CD14-positive monocyte (primary cell): Measurements from ENCODE around the gene CDKN2B-AS1. TPM values are rescaled to one million over a fixed set of nuclear protein-coding genes. Genes with fewer than 3 reads are reported as not detected.

ENCODE experiments used
- DNase-seq, 3 donors: peaks; one replicate each; pipeline ENCODE4 v3.0.0-alpha.2; 2011 to 2022
- H2AFZ ChIP-seq: 2 replicates; pipeline ENCODE4 v1.6.0; 2012; ENCODE audit warnings: mild to moderate bottlenecking, low read depth, low read length, inconsistent platforms; ENCODE audit not compliant: insufficient read depth, poor library complexity, severe bottlenecking
- H3K27ac ChIP-seq, 2 donors: 1 replicate in 1 of 2; 2 replicates in 1 of 2; pipeline ENCODE4 v1.5.1; 2012 to 2013; ENCODE audit warnings: low read length in 2 of 2, control low read depth in 1 of 2, inconsistent platforms in 1 of 2, low read depth in 1 of 2, mild to moderate bottlenecking in 1 of 2
- H3K27me3 ChIP-seq, 2 donors: one replicate each; pipeline versions ENCODE4 v1.6.0 to v1.6.1; 2011 to 2013; ENCODE audit warnings: low read length in 2 of 2; ENCODE audit not compliant: control insufficient read depth in 2 of 2, insufficient read depth in 2 of 2
- H3K36me3 ChIP-seq, 2 donors: replicated peaks in 1 of 2; 1 replicate in 1 of 2; 2 replicates in 1 of 2; pipeline versions ENCODE4 v1.5.1 to v1.6.1; 2012 to 2013; ENCODE audit warnings: low read length in 2 of 2, control low read depth in 1 of 2, inconsistent platforms in 1 of 2, mild to moderate bottlenecking in 1 of 2; ENCODE audit not compliant: insufficient read depth in 2 of 2, control insufficient read depth in 1 of 2
- H3K4me1 ChIP-seq, 2 donors: 1 replicate in 1 of 2; 2 replicates in 1 of 2; pipeline versions ENCODE4 v1.5.1 to v1.6.1; 2012 to 2013; ENCODE audit warnings: low read length in 2 of 2, control low read depth in 1 of 2, inconsistent platforms in 1 of 2, mild to moderate bottlenecking in 1 of 2, moderate library complexity in 1 of 2; ENCODE audit not compliant: insufficient read depth in 2 of 2, control insufficient read depth in 1 of 2
- H3K4me2 ChIP-seq: replicated peaks from 2 replicates; pipeline ENCODE3; 2012; ENCODE audit warnings: low read length, moderate library complexity, mild to moderate bottlenecking; ENCODE audit not compliant: poor library complexity, severe bottlenecking; ENCODE audit errors: extremely low read depth
- H3K4me3 ChIP-seq, 3 experiments: fragments of 200-600 bp in 1 of 3; sonication (generic) in 1 of 3; replicated peaks in 1 of 3; 1 replicate in 2 of 3; 2 replicates in 1 of 3; pipeline ENCODE4 v1.5.1; 2011 to 2013; ENCODE audit warnings: low read length in 3 of 3, mild to moderate bottlenecking in 3 of 3, control low read depth in 2 of 3, low read depth in 2 of 3, inconsistent platforms in 1 of 3, moderate library complexity in 1 of 3
- H3K79me2 ChIP-seq: 2 replicates; pipeline ENCODE4 v1.6.0; 2012; ENCODE audit warnings: mild to moderate bottlenecking, control low read depth, inconsistent platforms, low read length, moderate library complexity; ENCODE audit not compliant: insufficient read depth
- H3K9ac ChIP-seq: 2 replicates; pipeline ENCODE4 v1.6.0; 2017; ENCODE audit warnings: low read length, mild to moderate bottlenecking; ENCODE audit not compliant: insufficient read depth, poor library complexity, severe bottlenecking
- H3K9me3 ChIP-seq, 2 donors: replicated peaks in 1 of 2; 1 replicate in 1 of 2; 2 replicates in 1 of 2; pipeline versions ENCODE4 v1.5.1 to v1.6.1; 2012 to 2013; ENCODE audit warnings: low read length in 2 of 2, control low read depth in 1 of 2; ENCODE audit not compliant: control insufficient read depth in 1 of 2, insufficient read depth in 1 of 2
- H4K20me1 ChIP-seq: 2 replicates; pipeline ENCODE4 v1.6.0; 2012; ENCODE audit warnings: mild to moderate bottlenecking, low read length, control low read depth, moderate library complexity; ENCODE audit not compliant: insufficient read depth
- H3K27ac Mint-ChIP-seq, 7 donors: one replicate each; pipeline ENCODE4 v1.8.0; 2020; ENCODE audit warnings: mild to moderate bottlenecking in 7 of 7, mixed read lengths in 7 of 7, moderate library complexity in 6 of 7, inconsistent platforms in 2 of 7
- H3K27me3 Mint-ChIP-seq, 3 donors: one replicate each; pipeline ENCODE4 v1.8.0; 2021 to 2022; ENCODE audit warnings: low read depth in 3 of 3, mild to moderate bottlenecking in 3 of 3, mixed read lengths in 3 of 3, moderate library complexity in 3 of 3, inconsistent platforms in 1 of 3
- H3K36me3 Mint-ChIP-seq, 2 donors: one replicate each; pipeline ENCODE4 v1.8.0; 2020; ENCODE audit warnings: mixed read lengths in 2 of 2, inconsistent platforms in 1 of 2, mild to moderate bottlenecking in 1 of 2
- H3K4me1 Mint-ChIP-seq: one replicate; pipeline ENCODE4 v1.8.0; 2020; ENCODE audit warnings: mild to moderate bottlenecking, mixed read lengths
- H3K4me3 Mint-ChIP-seq, 2 donors: one replicate each; pipeline ENCODE4 v1.8.0; 2020; ENCODE audit warnings: mild to moderate bottlenecking in 2 of 2, mixed read lengths in 2 of 2, moderate library complexity in 1 of 2
- H3K9me3 Mint-ChIP-seq, 7 donors: one replicate each; pipeline ENCODE4 v1.8.0; 2020 to 2022; ENCODE audit warnings: mixed read lengths in 7 of 7, mild to moderate bottlenecking in 6 of 7, moderate library complexity in 6 of 7, inconsistent platforms in 2 of 7
- CTCF ChIP-seq: fragments of 200-600 bp; IDR thresholded peaks from one replicate; pipeline ENCODE4 v1.8.0; 2022; ENCODE audit warnings: antibody characterized with exemption, mild to moderate bottlenecking
- WGBS: methylation state at CpG from one replicate; pipeline ENCODE4 v1.1.5; 2013; ENCODE audit warnings: missing lambda C conversion rate; ENCODE audit not compliant: insufficient coverage; 5-methylcytosine and 5-hydroxymethylcytosine counted together
- intact Hi-C, 2 donors: fragments of 100-400 bp; cut with micrococcal nuclease; formaldehyde crosslinking; loops; one replicate each; pipeline versions ENCODE4 v1.15.0 to v1.15.1; 2023
- polyA plus RNA-seq, 3 donors: library from polyadenylated mRNA; depleted of rRNA in 1 of 3; unstranded in 2 of 3; stranded (reverse) in 1 of 3; fragments of 300-500 nt in 2 of 3; fragments of >200 nt in 1 of 3; fragmentation: Illumina TruSeq in 2 of 3; gene quantifications; 1 replicate in 2 of 3; 2 replicates in 1 of 3; pipeline ENCODE4 v1.2.3, GENCODE V29; 2012 to 2021

Gene CDKN2B-AS1
- polyA plus RNA-seq, 3 donors, result 0.35 to 0.55 (median 0.50) TPM

- Histone ChIP-seq H3K27me3 (no peaks in the 10 kb centered on the region), H4K20me1 (no peaks in the 10 kb centered on the region), H3K27ac (peak overlapping the region; percentile 28 to 88), H2AFZ (no peak overlapping the region), H3K9me3 (no peaks in the 10 kb centered on the region), H3K4me1 (peaks cover 39 to 42% of the 10 kb centered on the region in 2 donors), H3K4me3 (peak overlapping the region in 1 of 3 experiments; percentile 53), H3K9ac (peak overlapping the region; percentile 38), H3K79me2 (no peaks in the 10 kb centered on the region), H3K4me2 (peak overlapping the region; percentile 62), H3K36me3 (no peaks in the 10 kb centered on the region)
- Mint-ChIP-seq H3K4me1 (peaks cover 43% of the 10 kb centered on the region), H3K9me3 (no peaks in the 10 kb centered on the region), H3K36me3 (no peaks in the 10 kb centered on the region), H3K27me3 (peaks cover 0 to 5% (median 3%) of the 10 kb centered on the region in 3 donors), H3K4me3 (peak overlapping the region in 1 of 2 donors; percentile 62), H3K27ac (peak overlapping the region; percentile 83 to 94 (median 92))
- intact Hi-C loops, result loop anchor here in 1 of 2 donors (10.0 kb wide), 1 partner anchor 344 kb away; no protein-coding TSS in a partner anchor
- DNase-seq, result peak; percentile 61 to 77 (median 75)
- no peak for TF ChIP-seq CTCF
- WGBS, result no CpG with 5 or more reads among the region's 3 CpGs
Measured at GRCh38 chr9:22158927-22159346, 164.3 kb downstream of the CDKN2B-AS1 start.

- Mint-ChIP-seq H3K27me3 (peaks cover 0 to 5% (median 3%) of the 10 kb centered on the region in 3 donors), H3K27ac (peak overlapping the region; percentile 83 to 94 (median 93)), H3K9me3 (no peaks in the 10 kb centered on the region), H3K4me1 (peaks cover 43% of the 10 kb centered on the region), H3K4me3 (peak overlapping the region in 1 of 2 donors; percentile 21), H3K36me3 (no peaks in the 10 kb centered on the region)
- intact Hi-C loops, result loop anchor here in 1 of 2 donors (10.0 kb wide), 1 partner anchor 345 kb away; no protein-coding TSS in a partner anchor
- H3K79me2 ChIP-seq, result no peaks in the 10 kb centered on the region
- peak; percentile 52 to 74 (median 67) for DNase-seq
- H3K9ac ChIP-seq, result peak overlapping the region; percentile 38
- no peak for TF ChIP-seq CTCF
- H3K4me1 ChIP-seq, result peaks cover 39 to 42% of the 10 kb centered on the region in 2 donors
- H2AFZ ChIP-seq, result no peak overlapping the region
- peak overlapping the region; percentile 62 for H3K4me2 ChIP-seq
- no peaks in the 10 kb centered on the region for H4K20me1 ChIP-seq
- 100% methylated on average over 1 of the region's 1 CpG for WGBS
- H3K4me3 ChIP-seq, result peak overlapping the region in 1 of 3 experiments; percentile 53
- H3K9me3 ChIP-seq, result no peaks in the 10 kb centered on the region
- no peaks in the 10 kb centered on the region for H3K27me3 ChIP-seq
- no peaks in the 10 kb centered on the region for H3K36me3 ChIP-seq
- H3K27ac ChIP-seq, result peak overlapping the region; percentile 28 to 88
Measured at GRCh38 chr9:22159586-22159985, 165.0 kb downstream of the CDKN2B-AS1 start.
